ENCODE measurements around the gene OPCML. TPM values are rescaled to one million over a fixed set of nuclear protein-coding genes. Genes with fewer than 3 reads are reported as not detected.

Gene OPCML
- not detected in 2 replicates for total RNA-seq

GRCh38 chr11:133531971-133532651 lies at the start of gene OPCML:
Gene OPCML (minus strand): TSS chr11:133532501.

Data from endothelial cell of coronary artery (primary cell).